ENCODE results near the gene ABLIM1. TPM values are rescaled to one million over a fixed set of nuclear protein-coding genes. Genes with fewer than 3 reads are reported as not detected.

The ABLIM1 gene
- polyA plus RNA-seq, 2 donors: 104 to 121 TPM

GRCh38 chr10:114523876-114524275 is 134.2 kb downstream of the ABLIM1 start:
- Histone ChIP-seq H3K36me3 (ENCODE audit: control insufficient read depth in 2 of 2, insufficient read depth in 2 of 2, low read length in 1 of 2) (no peaks in the 10 kb centered on the region), H3K4me1 (ENCODE audit: control insufficient read depth in 2 of 2, insufficient read depth in 2 of 2, low read length in 1 of 2) (peaks cover 0 to 10% of the 10 kb centered on the region in 2 donors), H3K27ac (ENCODE audit: low read depth in 2 of 2, low read length in 1 of 2) (peak overlapping the region; percentile 77 to 84), H3K27me3 (ENCODE audit: control insufficient read depth in 1 of 2, insufficient read depth in 2 of 2, low read length in 2 of 2) (no peaks in the 10 kb centered on the region), H3K4me3 (ENCODE audit: low read depth in 1 of 2, low read length in 2 of 2) (peak overlapping the region in 1 of 2 donors; percentile 71), H3K9me3 (ENCODE audit: control insufficient read depth in 2 of 2, insufficient read depth in 1 of 2, low read depth in 1 of 2, low read length in 1 of 2) (no peaks in the 10 kb centered on the region)
- 63 to 68% methylated on average over 3 of the region's 3 CpGs for WGBS, 2 donors

- H3K27me3 ChIP-seq (ENCODE audit: control insufficient read depth in 1 of 2, insufficient read depth in 2 of 2, low read length in 2 of 2): no peaks in the 10 kb centered on the region
- no peaks in the 10 kb centered on the region for H3K36me3 ChIP-seq (ENCODE audit: control insufficient read depth in 2 of 2, insufficient read depth in 2 of 2, low read length in 1 of 2)
- peak overlapping the region; percentile 83 to 96 for H3K27ac ChIP-seq (ENCODE audit: low read depth in 2 of 2, low read length in 1 of 2)
- 92 to 97% methylated on average over 3 of the region's 3 CpGs for WGBS, 2 donors
- no peaks in the 10 kb centered on the region for H3K9me3 ChIP-seq (ENCODE audit: control insufficient read depth in 2 of 2, insufficient read depth in 1 of 2, low read depth in 1 of 2, low read length in 1 of 2)
- peaks cover 0 to 14% of the 10 kb centered on the region in 2 donors for H3K4me1 ChIP-seq (ENCODE audit: control insufficient read depth in 2 of 2, insufficient read depth in 2 of 2, low read length in 1 of 2)
- no peak overlapping the region for H3K4me3 ChIP-seq (ENCODE audit: low read depth in 1 of 2, low read length in 2 of 2)
Measured at GRCh38 chr10:114521255-114521654, 136.8 kb downstream of the ABLIM1 start.

- H3K27me3 ChIP-seq (ENCODE audit: control insufficient read depth in 1 of 2, insufficient read depth in 2 of 2, low read length in 2 of 2): no peaks in the 10 kb centered on the region
- H3K36me3 ChIP-seq (ENCODE audit: control insufficient read depth in 2 of 2, insufficient read depth in 2 of 2, low read length in 1 of 2): no peaks in the 10 kb centered on the region
- H3K4me3 ChIP-seq (ENCODE audit: low read depth in 1 of 2, low read length in 2 of 2): no peak overlapping the region
- no peaks in the 10 kb centered on the region for H3K9me3 ChIP-seq (ENCODE audit: control insufficient read depth in 2 of 2, insufficient read depth in 1 of 2, low read depth in 1 of 2, low read length in 1 of 2)
- peak overlapping the region; percentile 96 for H3K27ac ChIP-seq (ENCODE audit: low read depth in 2 of 2, low read length in 1 of 2)
- 19 to 21% methylated on average over 4 of the region's 4 CpGs for WGBS, 2 donors
- H3K4me1 ChIP-seq (ENCODE audit: control insufficient read depth in 2 of 2, insufficient read depth in 2 of 2, low read length in 1 of 2): peaks cover 0 to 14% of the 10 kb centered on the region in 2 donors
Measured at GRCh38 chr10:114520453-114520852, 137.6 kb downstream of the ABLIM1 start.

GRCh38 chr10:114519756-114520293 is 138.2 kb downstream of the ABLIM1 start:
- peaks cover 0 to 19% of the 10 kb centered on the region in 2 donors for H3K4me1 ChIP-seq (ENCODE audit: control insufficient read depth in 2 of 2, insufficient read depth in 2 of 2, low read length in 1 of 2)
- H3K36me3 ChIP-seq (ENCODE audit: control insufficient read depth in 2 of 2, insufficient read depth in 2 of 2, low read length in 1 of 2): no peaks in the 10 kb centered on the region
- no peak overlapping the region for H3K4me3 ChIP-seq (ENCODE audit: low read depth in 1 of 2, low read length in 2 of 2)
- no peaks in the 10 kb centered on the region for H3K27me3 ChIP-seq (ENCODE audit: control insufficient read depth in 1 of 2, insufficient read depth in 2 of 2, low read length in 2 of 2)
- H3K9me3 ChIP-seq (ENCODE audit: control insufficient read depth in 2 of 2, insufficient read depth in 1 of 2, low read depth in 1 of 2, low read length in 1 of 2): no peaks in the 10 kb centered on the region
- peak overlapping the region; percentile 96 for H3K27ac ChIP-seq (ENCODE audit: low read depth in 2 of 2, low read length in 1 of 2)
- 48 to 61% methylated on average over 2 of the region's 2 CpGs for whole genome bisulfite sequencing, 2 donors

- H3K27ac ChIP-seq (ENCODE audit: low read depth in 2 of 2, low read length in 1 of 2): peak overlapping the region; percentile 96
- H3K4me1 ChIP-seq (ENCODE audit: control insufficient read depth in 2 of 2, insufficient read depth in 2 of 2, low read length in 1 of 2): peaks cover 0 to 18% of the 10 kb centered on the region in 2 donors
- 32 to 46% methylated on average over 5 of the region's 5 CpGs for WGBS, 2 donors
- H3K36me3 ChIP-seq (ENCODE audit: control insufficient read depth in 2 of 2, insufficient read depth in 2 of 2, low read length in 1 of 2): no peaks in the 10 kb centered on the region
- no peaks in the 10 kb centered on the region for H3K9me3 ChIP-seq (ENCODE audit: control insufficient read depth in 2 of 2, insufficient read depth in 1 of 2, low read depth in 1 of 2, low read length in 1 of 2)
- H3K4me3 ChIP-seq (ENCODE audit: low read depth in 1 of 2, low read length in 2 of 2): no peak overlapping the region
- H3K27me3 ChIP-seq (ENCODE audit: control insufficient read depth in 1 of 2, insufficient read depth in 2 of 2, low read length in 2 of 2): no peaks in the 10 kb centered on the region
Measured at GRCh38 chr10:114519306-114519669, 138.8 kb downstream of the ABLIM1 start.

DNA sequence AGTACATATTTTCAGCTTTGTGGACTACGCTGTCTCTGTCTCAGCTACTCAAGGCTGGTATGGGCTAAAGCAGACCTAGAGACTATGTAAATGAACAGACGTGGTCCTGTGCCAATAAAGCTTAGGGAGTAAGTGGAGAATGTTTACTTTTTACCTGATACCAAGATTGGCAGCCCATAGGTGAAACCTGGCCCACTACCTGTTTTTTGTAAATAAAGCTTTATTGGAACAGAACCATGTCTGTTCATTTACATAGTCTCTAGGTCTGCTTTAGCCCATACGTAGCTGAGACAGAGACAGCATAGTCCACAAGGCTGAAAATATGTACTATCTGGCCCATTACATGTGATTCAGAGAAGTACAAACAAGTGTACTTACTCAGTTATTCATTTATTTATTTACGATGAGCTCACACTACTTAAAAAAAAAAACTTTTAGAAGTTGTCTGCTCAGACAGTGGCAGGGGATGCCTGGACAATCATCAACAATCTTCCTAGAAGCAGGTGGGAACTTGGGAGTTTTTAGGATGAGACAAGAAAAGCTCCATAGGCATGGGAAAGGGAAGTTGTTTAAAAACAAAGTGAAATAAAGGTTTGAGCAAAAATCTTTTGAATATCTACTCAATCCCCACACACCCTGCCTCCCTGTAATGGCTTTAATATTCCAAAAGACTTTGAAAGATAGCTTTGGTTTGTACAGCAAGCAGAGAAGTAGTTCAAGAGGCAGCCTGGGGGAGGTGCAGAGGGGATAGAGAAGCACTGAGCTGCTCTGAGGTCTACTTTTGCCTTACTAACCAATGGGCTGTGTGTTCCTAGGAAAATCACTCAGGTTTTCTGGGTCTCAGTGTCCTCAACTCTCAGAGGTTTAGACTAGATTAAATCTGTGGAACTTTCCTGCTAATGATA is 139.4 kb downstream of the ABLIM1 start:
- no peak overlapping the region for H3K4me3 ChIP-seq (ENCODE audit: low read depth in 1 of 2, low read length in 2 of 2)
- H3K27ac ChIP-seq (ENCODE audit: low read depth in 2 of 2, low read length in 1 of 2): peak overlapping the region; percentile 90 to 96
- H3K36me3 ChIP-seq (ENCODE audit: control insufficient read depth in 2 of 2, insufficient read depth in 2 of 2, low read length in 1 of 2): no peaks in the 10 kb centered on the region
- WGBS, 2 donors: 64 to 68% methylated on average over 4 of the region's 4 CpGs
- no peaks in the 10 kb centered on the region for H3K27me3 ChIP-seq (ENCODE audit: control insufficient read depth in 1 of 2, insufficient read depth in 2 of 2, low read length in 2 of 2)
- H3K4me1 ChIP-seq (ENCODE audit: control insufficient read depth in 2 of 2, insufficient read depth in 2 of 2, low read length in 1 of 2): peaks cover 0 to 16% of the 10 kb centered on the region in 2 donors
- H3K9me3 ChIP-seq (ENCODE audit: control insufficient read depth in 2 of 2, insufficient read depth in 1 of 2, low read depth in 1 of 2, low read length in 1 of 2): no peaks in the 10 kb centered on the region

DNA sequence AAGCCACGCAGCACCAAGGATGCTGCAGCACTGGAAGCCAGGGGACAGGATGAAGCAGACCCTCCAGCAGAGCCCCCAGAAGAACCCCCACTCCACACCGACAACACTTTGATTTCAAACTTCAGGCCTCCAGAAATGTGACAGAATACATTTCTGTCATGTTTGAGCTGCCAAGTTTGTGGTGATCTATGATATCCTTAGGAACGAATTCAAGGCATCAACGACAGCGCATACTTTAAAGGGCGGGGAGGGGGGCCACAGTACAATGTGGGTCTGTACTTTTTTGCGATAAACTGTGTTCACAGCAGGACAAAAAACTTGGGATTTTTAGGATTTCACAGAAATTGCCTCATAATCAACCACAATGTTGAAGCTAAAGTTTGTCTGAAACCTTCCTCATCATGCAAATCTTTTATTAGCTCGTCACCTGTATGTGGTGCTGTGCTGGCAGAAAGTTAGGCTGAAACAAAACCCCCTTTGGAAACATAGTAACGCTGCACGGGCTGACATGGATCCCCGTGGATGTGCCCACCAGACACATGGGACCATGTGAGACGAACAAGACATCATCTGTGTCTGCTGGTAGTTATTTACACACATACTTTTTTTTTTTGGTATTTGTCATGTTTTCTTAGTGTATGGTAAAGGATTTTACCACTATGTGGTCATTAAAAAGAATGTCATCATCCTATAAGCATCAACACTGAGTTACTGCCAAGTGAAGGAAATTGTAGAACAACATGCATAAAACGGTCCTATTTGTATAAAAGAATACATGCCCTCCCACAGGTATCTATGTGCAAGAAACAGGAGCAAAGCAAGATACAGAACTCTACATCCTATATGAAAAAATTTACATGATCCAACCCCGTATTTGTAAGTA is 140.5 kb downstream of the ABLIM1 start:
- H3K27ac ChIP-seq (ENCODE audit: low read depth in 2 of 2, low read length in 1 of 2): peak overlapping the region; percentile 90 to 92
- WGBS, 2 donors: 84 to 85% methylated on average over 14 of the region's 14 CpGs
- H3K4me1 ChIP-seq (ENCODE audit: control insufficient read depth in 2 of 2, insufficient read depth in 2 of 2, low read length in 1 of 2): peaks cover 0 to 14% of the 10 kb centered on the region in 2 donors

GRCh38 chr10:114516356-114516755 is 141.7 kb downstream of the ABLIM1 start:
- 72 to 74% methylated on average over 3 of the region's 3 CpGs for WGBS, 2 donors
- Histone ChIP-seq H3K9me3 (ENCODE audit: control insufficient read depth in 2 of 2, insufficient read depth in 1 of 2, low read depth in 1 of 2, low read length in 1 of 2) (no peaks in the 10 kb centered on the region), H3K27me3 (ENCODE audit: control insufficient read depth in 1 of 2, insufficient read depth in 2 of 2, low read length in 2 of 2) (no peaks in the 10 kb centered on the region), H3K27ac (ENCODE audit: low read depth in 2 of 2, low read length in 1 of 2) (peak overlapping the region; percentile 76 to 90), H3K4me1 (ENCODE audit: control insufficient read depth in 2 of 2, insufficient read depth in 2 of 2, low read length in 1 of 2) (peaks cover 0 to 11% of the 10 kb centered on the region in 2 donors), H3K36me3 (ENCODE audit: control insufficient read depth in 2 of 2, insufficient read depth in 2 of 2, low read length in 1 of 2) (no peaks in the 10 kb centered on the region), H3K4me3 (ENCODE audit: low read depth in 1 of 2, low read length in 2 of 2) (peak overlapping the region in 1 of 2 donors; percentile 27)

More for the DNA sequence above, 140.5 kb downstream of the ABLIM1 start:
- Histone ChIP-seq H3K27me3 (ENCODE audit: control insufficient read depth in 1 of 2, insufficient read depth in 2 of 2, low read length in 2 of 2) (no peaks in the 10 kb centered on the region), H3K4me3 (ENCODE audit: low read depth in 1 of 2, low read length in 2 of 2) (peak overlapping the region in 1 of 2 donors; percentile 26), H3K36me3 (ENCODE audit: control insufficient read depth in 2 of 2, insufficient read depth in 2 of 2, low read length in 1 of 2) (no peaks in the 10 kb centered on the region), H3K9me3 (ENCODE audit: control insufficient read depth in 2 of 2, insufficient read depth in 1 of 2, low read depth in 1 of 2, low read length in 1 of 2) (no peaks in the 10 kb centered on the region)

DNA sequence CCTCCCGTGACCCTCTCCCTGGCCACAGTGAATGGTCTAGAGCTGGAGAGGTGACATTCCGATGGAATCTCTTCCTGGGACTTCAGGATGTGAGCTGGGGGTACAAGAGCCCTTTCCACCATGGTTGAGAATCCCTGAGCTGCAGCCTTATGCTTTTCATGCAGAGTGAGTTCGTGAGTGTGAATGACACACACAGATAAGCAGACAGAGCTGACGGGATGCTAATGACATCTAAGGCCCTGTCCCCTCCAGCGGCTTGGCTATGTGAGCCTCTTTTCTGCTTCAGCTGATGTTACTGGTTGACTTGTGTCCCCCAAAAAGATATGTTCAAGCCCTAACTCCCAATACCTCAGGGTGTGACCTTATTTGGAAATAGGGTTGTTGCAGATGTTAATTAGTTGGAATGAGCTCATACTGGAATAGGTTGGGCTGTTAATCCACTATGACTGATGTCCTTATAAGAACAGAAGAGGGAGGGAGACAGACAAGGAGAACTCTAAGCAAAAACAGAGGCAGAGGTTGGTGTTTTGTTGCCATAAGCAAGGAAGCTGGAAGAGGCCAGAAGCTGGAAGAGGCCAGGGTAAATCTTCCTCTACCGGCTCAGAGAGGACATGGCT is 142.7 kb downstream of the ABLIM1 start:
- Histone ChIP-seq H3K4me1 (ENCODE audit: control insufficient read depth in 2 of 2, insufficient read depth in 2 of 2, low read length in 1 of 2) (peaks cover 0 to 11% of the 10 kb centered on the region in 2 donors), H3K9me3 (ENCODE audit: control insufficient read depth in 2 of 2, insufficient read depth in 1 of 2, low read depth in 1 of 2, low read length in 1 of 2) (no peaks in the 10 kb centered on the region), H3K4me3 (ENCODE audit: low read depth in 1 of 2, low read length in 2 of 2) (peak overlapping the region in 1 of 2 donors; percentile 27), H3K27ac (ENCODE audit: low read depth in 2 of 2, low read length in 1 of 2) (peak overlapping the region; percentile 90), H3K36me3 (ENCODE audit: control insufficient read depth in 2 of 2, insufficient read depth in 2 of 2, low read length in 1 of 2) (no peaks in the 10 kb centered on the region), H3K27me3 (ENCODE audit: control insufficient read depth in 1 of 2, insufficient read depth in 2 of 2, low read length in 2 of 2) (no peaks in the 10 kb centered on the region)
- WGBS, 2 donors: 87 to 88% methylated on average over 6 of the region's 6 CpGs

Data from esophagus (tissue), 2 donors.